ENCODE data around the gene COPE. TPM values are rescaled to one million over a fixed set of nuclear protein-coding genes. Genes with fewer than 3 reads are reported as not detected.

Gene COPE
- total and polyA plus RNA-seq, 10 donors, result 135 to 261 (median 180) TPM

GRCh38 chr19:18901491-18901890 is 17.7 kb downstream of the COPE start:
- Histone ChIP-seq H3K4me1 (peaks cover 0 to 10% (median 3%) of the 10 kb centered on the region in 6 donors), H3K27ac (no peak overlapping the region), H3K9me3 (no peaks in the 10 kb centered on the region), H3K4me3 (no peak overlapping the region), H3K36me3 (peaks cover 0 to 83% (median 68%) of the 10 kb centered on the region in 6 donors), H3K27me3 (replicated peaks in 1 of 7) (peaks cover 0 to 12% (median 6%) of the 10 kb centered on the region in 7 donors)
- DNase-seq, result no peak
- 86 to 96% (median 92%) methylated on average over 7 of the region's 7 CpGs for WGBS, 5 donors
- no peak for TF ChIP-seq POLR2A (IDR thresholded peaks at IDR 0.05)
- no peak for TF ChIP-seq POLR2AphosphoS5 (IDR thresholded peaks at IDR 0.05)
- TF ChIP-seq, protein P1, sequence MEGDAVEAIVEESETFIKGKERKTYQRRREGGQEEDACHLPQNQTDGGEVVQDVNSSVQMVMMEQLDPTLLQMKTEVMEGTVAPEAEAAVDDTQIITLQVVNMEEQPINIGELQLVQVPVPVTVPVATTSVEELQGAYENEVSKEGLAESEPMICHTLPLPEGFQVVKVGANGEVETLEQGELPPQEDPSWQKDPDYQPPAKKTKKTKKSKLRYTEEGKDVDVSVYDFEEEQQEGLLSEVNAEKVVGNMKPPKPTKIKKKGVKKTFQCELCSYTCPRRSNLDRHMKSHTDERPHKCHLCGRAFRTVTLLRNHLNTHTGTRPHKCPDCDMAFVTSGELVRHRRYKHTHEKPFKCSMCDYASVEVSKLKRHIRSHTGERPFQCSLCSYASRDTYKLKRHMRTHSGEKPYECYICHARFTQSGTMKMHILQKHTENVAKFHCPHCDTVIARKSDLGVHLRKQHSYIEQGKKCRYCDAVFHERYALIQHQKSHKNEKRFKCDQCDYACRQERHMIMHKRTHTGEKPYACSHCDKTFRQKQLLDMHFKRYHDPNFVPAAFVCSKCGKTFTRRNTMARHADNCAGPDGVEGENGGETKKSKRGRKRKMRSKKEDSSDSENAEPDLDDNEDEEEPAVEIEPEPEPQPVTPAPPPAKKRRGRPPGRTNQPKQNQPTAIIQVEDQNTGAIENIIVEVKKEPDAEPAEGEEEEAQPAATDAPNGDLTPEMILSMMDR (IDR thresholded peaks at IDR 0.05 in 8 of 11, conservative IDR thresholded peaks at IDR 0.05 in 3 of 11), result no peak
- intact Hi-C loops (cut with DNase I; ENCODE audit: low total_unique reads), result no loop called here

GRCh38 chr19:18900700-18901481 is 18.3 kb downstream of the COPE start:
- Histone ChIP-seq H3K4me3 (no peak overlapping the region), H3K4me1 (peaks cover 0 to 14% (median 7%) of the 10 kb centered on the region in 6 donors), H3K9me3 (no peaks in the 10 kb centered on the region), H3K27me3 (replicated peaks in 1 of 7) (peaks cover 0 to 16% (median 10%) of the 10 kb centered on the region in 7 donors), H3K27ac (no peak overlapping the region), H3K36me3 (peaks cover 0 to 77% (median 62%) of the 10 kb centered on the region in 6 donors)
- DNase-seq, result no peak
- TF ChIP-seq, protein P1 (IDR thresholded peaks at IDR 0.05 in 8 of 11, conservative IDR thresholded peaks at IDR 0.05 in 3 of 11), result no peak
- TF ChIP-seq POLR2AphosphoS5 (IDR thresholded peaks at IDR 0.05), result peak in 1 of 3 donors; percentile 16
- WGBS, 5 donors, result 90 to 97% (median 94%) methylated on average over 9 to 17 of the region's 17 CpGs
- intact Hi-C loops (cut with DNase I; ENCODE audit: low total_unique reads), result no loop called here

GRCh38 chr19:18899624-18900560 is 19.3 kb downstream of the COPE start:
- TF ChIP-seq POLR2A (IDR thresholded peaks at IDR 0.05), result no peak
- TF ChIP-seq POLR2AphosphoS5 (IDR thresholded peaks at IDR 0.05), result no peak
- TF ChIP-seq, protein P1 (IDR thresholded peaks at IDR 0.05 in 8 of 11, conservative IDR thresholded peaks at IDR 0.05 in 3 of 11), result no peak
- 91 to 96% (median 93%) methylated on average over 12 to 20 of the region's 20 CpGs for WGBS, 5 donors
- H3K9me3 ChIP-seq, result no peaks in the 10 kb centered on the region
- H3K36me3 ChIP-seq, result peaks cover 0 to 67% (median 52%) of the 10 kb centered on the region in 6 donors
- H3K4me3 ChIP-seq, result no peak overlapping the region
- peaks cover 0 to 25% (median 19%) of the 10 kb centered on the region in 7 donors for H3K27me3 ChIP-seq (replicated peaks in 1 of 7)
- no peak overlapping the region for H3K27ac ChIP-seq
- intact Hi-C loops (cut with DNase I; ENCODE audit: low total_unique reads), result no loop called here
- peak; percentile 53 for DNase-seq
- H3K4me1 ChIP-seq, result peaks cover 6 to 22% (median 15%) of the 10 kb centered on the region in 6 donors

All from spleen (tissue), 11 donors.